Panc1 (cell line): ENCODE results near the gene WHRN. TPM values are rescaled to one million over a fixed set of nuclear protein-coding genes. Genes with fewer than 3 reads are reported as not detected.

ENCODE experiments used
- ATAC-seq: fragments of 200-7000 bp; cut with Tn5 transposase; 2 replicates; pipeline ENCODE4 v1.9.1; 2020; ENCODE audit warnings: mild to moderate bottlenecking, moderate library complexity
- BruUV-seq: library from RNA; stranded (reverse); fragments of 400-500 nt; replicated peaks from 2 replicates; lab custom pipeline; 2021; lab: Mats Ljungman, UMichigan
- CTCF ChIA-PET: fragments of 300-600 bp; sonication (Branson Sonifier 250); formaldehyde crosslinking; loops from one replicate; lab custom pipeline; 2022; ENCODE audit warnings: antibody characterized with exemption; lab: Charles Lee
- POLR2A ChIA-PET: fragments of 300-600 bp; sonication (Branson Sonifier 250); formaldehyde crosslinking; loops from one replicate; lab custom pipeline; 2022; ENCODE audit warnings: antibody characterized with exemption; lab: Charles Lee
- DNase-seq: peaks from one replicate; pipeline ENCODE4 v3.0.0-alpha.2; 2010; ENCODE audit warnings: low read depth, low spot score
- H3K27ac ChIP-seq: 2 replicates; pipeline ENCODE4 v1.5.1; 2011; ENCODE audit warnings: mild to moderate bottlenecking, low read length, inconsistent platforms
- H3K27me3 ChIP-seq: fragments of 200-500 bp; sonication (Bioruptor generic); 2 replicates; pipeline ENCODE4 v1.6.0; 2014; ENCODE audit warnings: low read length, inconsistent platforms; ENCODE audit not compliant: control insufficient read depth, insufficient read depth
- H3K36me3 ChIP-seq: fragments of 200-500 bp; sonication (Bioruptor generic); 2 replicates; pipeline ENCODE4 v1.5.1; 2014; ENCODE audit warnings: inconsistent platforms, mild to moderate bottlenecking, low read length, moderate library complexity; ENCODE audit not compliant: control insufficient read depth, insufficient read depth
- H3K4me1 ChIP-seq: 2 replicates; pipeline ENCODE4 v1.5.1; 2011; ENCODE audit warnings: inconsistent platforms, mild to moderate bottlenecking, low read length, moderate library complexity; ENCODE audit not compliant: control insufficient read depth, insufficient read depth
- H3K4me3 ChIP-seq, 2 experiments: 2 replicates each; pipeline ENCODE4 v1.5.1; 2011 to 2012; ENCODE audit warnings: low read depth in 2 of 2, low read length in 2 of 2, mild to moderate bottlenecking in 2 of 2, inconsistent platforms in 1 of 2, moderate library complexity in 1 of 2
- H3K9me3 ChIP-seq: fragments of 200-500 bp; sonication (Bioruptor generic); 2 replicates; pipeline ENCODE4 v1.5.1; 2014; ENCODE audit warnings: low read depth, mild to moderate bottlenecking, inconsistent platforms, low read length, moderate library complexity; ENCODE audit not compliant: control insufficient read depth, insufficient read depth
- POLR2AphosphoS5 ChIP-seq: IDR thresholded peaks from 2 replicates; pipeline ENCODE4 v1.6.1; 2012; ENCODE audit warnings: mild to moderate bottlenecking, low read depth, low read length, moderate library complexity
- SIN3A ChIP-seq: IDR thresholded peaks from 2 replicates; pipeline ENCODE4 v1.6.1; 2012; ENCODE audit warnings: low read depth, mild to moderate bottlenecking, low read length, moderate library complexity, borderline replicate concordance; ENCODE audit not compliant: insufficient read depth
- TCF7L2 ChIP-seq: IDR thresholded peaks from 2 replicates; pipeline ENCODE4 v1.6.1; 2011; ENCODE audit warnings: mild to moderate bottlenecking, low read depth, low read length, inconsistent platforms
- in situ Hi-C: cut with HindIII; loops from 2 replicates; pipeline ENCODE4 v1.10.0; 2016; ENCODE audit warnings: low sequenced_read_pairs, low pct_unique_long_range_greater_than_20kb
- intact Hi-C: fragments of 100-400 bp; cut with micrococcal nuclease; formaldehyde crosslinking; loops from one replicate; pipeline ENCODE4 v1.10.0; 2022; ENCODE audit not compliant: unreplicated experiment
- total RNA-seq: library from RNA; stranded (reverse); gene quantifications from one replicate; pipeline ENCODE4 v1.2.1, GENCODE V29; 2021; ENCODE audit not compliant: unreplicated experiment
- TF ChIP-seq, protein P1 (sequence below), 2 experiments: IDR thresholded peaks; 2 replicates each; pipeline ENCODE4 v1.6.1; 2011 to 2012; ENCODE audit warnings: low read depth in 2 of 2, control low read depth in 1 of 2, low read length in 1 of 2, mild to moderate bottlenecking in 1 of 2, moderate library complexity in 1 of 2; ENCODE audit not compliant: insufficient read depth in 1 of 2
- TF ChIP-seq, protein P2 (sequence below): fragments of 450-650 bp; IDR thresholded peaks from 2 replicates; pipeline ENCODE4 v1.5.1; 2017; ENCODE audit warnings: mild to moderate bottlenecking

Gene WHRN
- total RNA-seq, 1 experiment from 2014 or later: 18.0 TPM

DNA sequence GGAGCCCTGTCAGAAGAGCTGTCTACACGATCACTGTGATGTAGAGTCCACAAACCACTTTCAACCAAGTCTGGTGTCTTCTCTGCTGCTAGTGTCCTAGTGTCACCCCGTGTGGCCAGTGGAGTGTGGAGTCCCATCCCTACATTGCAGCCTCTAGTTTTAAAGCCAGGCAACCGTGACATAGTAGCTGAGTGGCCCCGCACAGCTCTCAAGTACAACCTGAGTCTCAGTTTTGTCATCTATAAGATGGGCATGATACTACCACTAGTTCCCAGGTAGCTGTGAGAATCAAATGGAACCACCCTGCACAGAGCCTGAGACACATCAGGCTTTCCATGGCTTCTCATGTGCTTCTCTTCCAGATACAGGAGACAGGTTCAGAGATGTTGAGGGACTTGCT is 74.3 kb downstream of the WHRN start:
- CTCF ChIA-PET: no interaction called here
- Histone ChIP-seq H3K4me3 (no peak overlapping the region), H3K9me3 (no peaks in the 10 kb centered on the region), H3K4me1 (no peaks in the 10 kb centered on the region), H3K36me3 (no peaks in the 10 kb centered on the region), H3K27me3 (no peaks in the 10 kb centered on the region), H3K27ac (no peak overlapping the region)
- no peak for ATAC-seq
- intact Hi-C loops: no loop called here
- DNase-seq: no peak
- in situ Hi-C loops: no loop called here
- no peak for TF ChIP-seq POLR2AphosphoS5
- TF ChIP-seq TCF7L2: no peak
- no peak for TF ChIP-seq SIN3A
- TF ChIP-seq, protein P1, sequence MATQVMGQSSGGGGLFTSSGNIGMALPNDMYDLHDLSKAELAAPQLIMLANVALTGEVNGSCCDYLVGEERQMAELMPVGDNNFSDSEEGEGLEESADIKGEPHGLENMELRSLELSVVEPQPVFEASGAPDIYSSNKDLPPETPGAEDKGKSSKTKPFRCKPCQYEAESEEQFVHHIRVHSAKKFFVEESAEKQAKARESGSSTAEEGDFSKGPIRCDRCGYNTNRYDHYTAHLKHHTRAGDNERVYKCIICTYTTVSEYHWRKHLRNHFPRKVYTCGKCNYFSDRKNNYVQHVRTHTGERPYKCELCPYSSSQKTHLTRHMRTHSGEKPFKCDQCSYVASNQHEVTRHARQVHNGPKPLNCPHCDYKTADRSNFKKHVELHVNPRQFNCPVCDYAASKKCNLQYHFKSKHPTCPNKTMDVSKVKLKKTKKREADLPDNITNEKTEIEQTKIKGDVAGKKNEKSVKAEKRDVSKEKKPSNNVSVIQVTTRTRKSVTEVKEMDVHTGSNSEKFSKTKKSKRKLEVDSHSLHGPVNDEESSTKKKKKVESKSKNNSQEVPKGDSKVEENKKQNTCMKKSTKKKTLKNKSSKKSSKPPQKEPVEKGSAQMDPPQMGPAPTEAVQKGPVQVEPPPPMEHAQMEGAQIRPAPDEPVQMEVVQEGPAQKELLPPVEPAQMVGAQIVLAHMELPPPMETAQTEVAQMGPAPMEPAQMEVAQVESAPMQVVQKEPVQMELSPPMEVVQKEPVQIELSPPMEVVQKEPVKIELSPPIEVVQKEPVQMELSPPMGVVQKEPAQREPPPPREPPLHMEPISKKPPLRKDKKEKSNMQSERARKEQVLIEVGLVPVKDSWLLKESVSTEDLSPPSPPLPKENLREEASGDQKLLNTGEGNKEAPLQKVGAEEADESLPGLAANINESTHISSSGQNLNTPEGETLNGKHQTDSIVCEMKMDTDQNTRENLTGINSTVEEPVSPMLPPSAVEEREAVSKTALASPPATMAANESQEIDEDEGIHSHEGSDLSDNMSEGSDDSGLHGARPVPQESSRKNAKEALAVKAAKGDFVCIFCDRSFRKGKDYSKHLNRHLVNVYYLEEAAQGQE (IDR thresholded peaks at IDR 0.05; ENCODE audit: insufficient read depth in 1 of 2, low read depth in 2 of 2, low read length in 1 of 2): no peak
- TF ChIP-seq, protein P2, sequence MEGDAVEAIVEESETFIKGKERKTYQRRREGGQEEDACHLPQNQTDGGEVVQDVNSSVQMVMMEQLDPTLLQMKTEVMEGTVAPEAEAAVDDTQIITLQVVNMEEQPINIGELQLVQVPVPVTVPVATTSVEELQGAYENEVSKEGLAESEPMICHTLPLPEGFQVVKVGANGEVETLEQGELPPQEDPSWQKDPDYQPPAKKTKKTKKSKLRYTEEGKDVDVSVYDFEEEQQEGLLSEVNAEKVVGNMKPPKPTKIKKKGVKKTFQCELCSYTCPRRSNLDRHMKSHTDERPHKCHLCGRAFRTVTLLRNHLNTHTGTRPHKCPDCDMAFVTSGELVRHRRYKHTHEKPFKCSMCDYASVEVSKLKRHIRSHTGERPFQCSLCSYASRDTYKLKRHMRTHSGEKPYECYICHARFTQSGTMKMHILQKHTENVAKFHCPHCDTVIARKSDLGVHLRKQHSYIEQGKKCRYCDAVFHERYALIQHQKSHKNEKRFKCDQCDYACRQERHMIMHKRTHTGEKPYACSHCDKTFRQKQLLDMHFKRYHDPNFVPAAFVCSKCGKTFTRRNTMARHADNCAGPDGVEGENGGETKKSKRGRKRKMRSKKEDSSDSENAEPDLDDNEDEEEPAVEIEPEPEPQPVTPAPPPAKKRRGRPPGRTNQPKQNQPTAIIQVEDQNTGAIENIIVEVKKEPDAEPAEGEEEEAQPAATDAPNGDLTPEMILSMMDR: no peak
- POLR2A ChIA-PET: no interaction called here
- no TSS peak for BruUV-seq

DNA sequence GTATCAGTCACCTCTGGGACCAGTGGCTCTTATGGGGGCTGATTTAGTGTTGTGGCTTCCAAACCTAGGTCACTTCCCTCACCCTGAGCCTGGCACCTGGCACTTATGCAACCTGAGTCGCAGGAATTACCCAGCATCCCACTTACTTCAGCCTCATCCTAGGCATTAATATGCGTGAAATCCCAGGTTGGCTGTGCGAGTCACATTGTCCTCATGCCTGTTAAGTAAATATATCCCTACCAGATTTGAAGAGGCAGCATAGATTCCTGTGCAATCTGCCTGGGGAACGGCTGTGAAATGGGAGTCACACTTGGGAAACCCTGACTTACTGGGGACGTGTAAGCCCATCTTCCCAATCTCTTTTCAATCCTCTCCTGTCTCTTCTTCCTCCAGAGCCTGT is 74.8 kb downstream of the WHRN start:
- in situ Hi-C loops (no loop called here), intact Hi-C loops (no loop called here)
- no peak for ATAC-seq
- no peaks in the 10 kb centered on the region for H3K9me3 ChIP-seq
- no TSS peak for BruUV-seq
- no peaks in the 10 kb centered on the region for H3K27me3 ChIP-seq
- no peaks in the 10 kb centered on the region for H3K4me1 ChIP-seq
- TF ChIP-seq, protein P1 (IDR thresholded peaks at IDR 0.05; ENCODE audit: insufficient read depth in 1 of 2, low read depth in 2 of 2, low read length in 1 of 2): no peak
- TF ChIP-seq SIN3A: no peak
- no peak for TF ChIP-seq TCF7L2
- TF ChIP-seq POLR2AphosphoS5: no peak
- TF ChIP-seq, protein P2: no peak
- POLR2A ChIA-PET: no interaction called here
- DNase-seq: no peak
- CTCF ChIA-PET: no interaction called here
- no peak overlapping the region for H3K27ac ChIP-seq
- no peak overlapping the region for H3K4me3 ChIP-seq
- no peaks in the 10 kb centered on the region for H3K36me3 ChIP-seq
